VCaP (cell line): ENCODE measurements around the gene TRPM3.
A peak's percentile ranks its signal among the peaks of the same experiment; 100 is the strongest.

Source experiments
- H3K27ac ChIP-seq: fragments of 450-650 bp; 2 replicates; pipeline ENCODE4 v1.5.1; 2017
- TF ChIP-seq, protein P1 (sequence below): fragments of 450-650 bp; conservative IDR thresholded peaks from 2 replicates; pipeline ENCODE4 v1.5.1; 2017; ENCODE audit warnings: mild to moderate bottlenecking, moderate library complexity

Gene TRPM3

DNA sequence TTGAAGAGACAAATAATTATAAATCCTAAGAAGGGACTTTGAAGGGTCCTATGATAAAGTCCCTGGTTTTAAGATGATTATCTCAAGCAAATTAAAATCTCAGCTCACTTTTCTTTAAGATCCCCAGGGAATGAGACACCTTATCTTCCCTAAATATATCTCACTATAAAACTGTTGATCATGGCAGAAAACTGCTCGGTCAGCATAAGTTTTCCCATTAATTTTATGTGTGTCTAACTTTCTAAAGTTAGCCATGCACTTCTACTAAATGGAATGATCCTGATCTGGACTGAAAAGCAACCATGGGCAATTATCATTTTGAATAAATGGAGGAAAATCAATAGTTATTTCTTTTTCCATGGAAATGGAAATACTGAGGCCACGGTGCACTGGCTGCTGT lies 314.5 kb downstream of the TRPM3 start:
- TF ChIP-seq, protein P1, sequence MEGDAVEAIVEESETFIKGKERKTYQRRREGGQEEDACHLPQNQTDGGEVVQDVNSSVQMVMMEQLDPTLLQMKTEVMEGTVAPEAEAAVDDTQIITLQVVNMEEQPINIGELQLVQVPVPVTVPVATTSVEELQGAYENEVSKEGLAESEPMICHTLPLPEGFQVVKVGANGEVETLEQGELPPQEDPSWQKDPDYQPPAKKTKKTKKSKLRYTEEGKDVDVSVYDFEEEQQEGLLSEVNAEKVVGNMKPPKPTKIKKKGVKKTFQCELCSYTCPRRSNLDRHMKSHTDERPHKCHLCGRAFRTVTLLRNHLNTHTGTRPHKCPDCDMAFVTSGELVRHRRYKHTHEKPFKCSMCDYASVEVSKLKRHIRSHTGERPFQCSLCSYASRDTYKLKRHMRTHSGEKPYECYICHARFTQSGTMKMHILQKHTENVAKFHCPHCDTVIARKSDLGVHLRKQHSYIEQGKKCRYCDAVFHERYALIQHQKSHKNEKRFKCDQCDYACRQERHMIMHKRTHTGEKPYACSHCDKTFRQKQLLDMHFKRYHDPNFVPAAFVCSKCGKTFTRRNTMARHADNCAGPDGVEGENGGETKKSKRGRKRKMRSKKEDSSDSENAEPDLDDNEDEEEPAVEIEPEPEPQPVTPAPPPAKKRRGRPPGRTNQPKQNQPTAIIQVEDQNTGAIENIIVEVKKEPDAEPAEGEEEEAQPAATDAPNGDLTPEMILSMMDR, result no peak
- no peak overlapping the region for H3K27ac ChIP-seq

DNA sequence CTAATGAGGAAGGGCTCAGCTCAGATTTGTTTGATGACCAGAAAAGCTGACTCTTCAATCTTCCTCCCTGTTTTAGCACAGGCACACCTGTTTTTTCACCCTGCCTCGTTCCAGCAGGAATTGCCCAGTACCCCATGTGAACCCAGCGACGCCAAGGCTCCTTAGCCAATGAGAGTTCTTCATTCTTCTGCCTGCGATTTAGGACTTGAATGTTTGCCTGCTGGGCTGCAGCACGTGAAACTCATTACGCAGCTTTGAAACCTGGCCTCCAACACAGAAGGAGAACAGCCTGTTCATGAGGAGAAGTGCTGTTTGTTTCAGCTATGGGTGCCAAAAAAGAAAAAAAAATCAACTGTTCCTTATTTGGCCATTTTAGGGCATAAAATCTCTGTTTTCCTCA lies 315.5 kb downstream of the TRPM3 start:
- H3K27ac ChIP-seq, result peak overlapping the region; percentile 15; the same call in 1 of the 2 replicates
- TF ChIP-seq, protein P1, result no peak

DNA sequence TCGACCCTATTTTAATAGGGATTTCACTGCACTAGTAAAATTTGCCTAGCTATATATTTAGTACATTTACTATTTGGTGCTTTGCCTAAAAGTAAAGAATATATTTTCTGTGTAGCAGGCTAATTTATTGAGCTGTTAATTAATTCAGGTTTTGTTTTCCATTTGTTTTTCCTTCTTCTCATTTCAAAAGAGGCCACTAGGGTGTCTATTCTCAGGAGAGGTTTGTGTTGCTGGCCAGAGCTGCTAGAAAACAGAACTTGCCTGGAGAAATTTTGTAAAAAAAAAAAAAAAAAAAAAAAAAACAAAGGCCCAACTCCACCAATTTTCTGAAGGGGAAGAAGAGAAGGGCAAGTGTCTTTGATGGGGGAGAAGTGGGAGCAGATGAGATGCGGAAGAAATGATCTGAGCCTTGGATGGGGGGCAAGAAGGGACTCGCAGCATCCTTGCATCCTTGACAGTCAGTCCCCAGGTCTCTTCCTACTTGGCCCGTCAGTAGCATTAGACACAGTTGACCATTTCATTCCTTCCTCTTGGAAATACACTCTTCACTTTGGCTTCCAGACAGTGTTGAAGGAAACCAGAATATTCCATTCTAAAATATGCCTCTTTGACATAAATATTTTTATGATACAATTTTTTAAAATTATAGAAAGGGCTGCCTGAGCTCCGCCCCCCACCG lies 318.5 kb downstream of the TRPM3 start:
- no peak overlapping the region for H3K27ac ChIP-seq
- TF ChIP-seq, protein P1, result no peak

DNA sequence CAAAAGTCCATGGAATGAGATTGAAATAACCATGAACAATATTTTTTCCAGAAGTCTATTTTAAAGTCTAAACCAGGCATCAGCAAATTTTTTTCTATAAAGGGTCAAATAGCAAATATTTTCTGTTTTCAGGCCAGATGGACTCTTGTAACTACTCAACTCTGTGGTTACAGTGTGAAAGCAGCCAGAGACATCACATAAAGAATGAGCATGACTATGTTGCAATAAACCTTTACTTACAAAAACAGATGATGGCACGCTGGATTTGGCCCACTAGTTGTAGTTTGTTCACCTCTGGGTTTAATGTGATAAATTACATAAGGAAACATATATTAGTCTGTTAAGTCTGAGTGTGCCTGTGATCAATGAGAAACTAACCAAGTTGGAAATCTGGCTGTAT lies 319.2 kb downstream of the TRPM3 start:
- TF ChIP-seq, protein P1, result no peak
- no peak overlapping the region for H3K27ac ChIP-seq

DNA sequence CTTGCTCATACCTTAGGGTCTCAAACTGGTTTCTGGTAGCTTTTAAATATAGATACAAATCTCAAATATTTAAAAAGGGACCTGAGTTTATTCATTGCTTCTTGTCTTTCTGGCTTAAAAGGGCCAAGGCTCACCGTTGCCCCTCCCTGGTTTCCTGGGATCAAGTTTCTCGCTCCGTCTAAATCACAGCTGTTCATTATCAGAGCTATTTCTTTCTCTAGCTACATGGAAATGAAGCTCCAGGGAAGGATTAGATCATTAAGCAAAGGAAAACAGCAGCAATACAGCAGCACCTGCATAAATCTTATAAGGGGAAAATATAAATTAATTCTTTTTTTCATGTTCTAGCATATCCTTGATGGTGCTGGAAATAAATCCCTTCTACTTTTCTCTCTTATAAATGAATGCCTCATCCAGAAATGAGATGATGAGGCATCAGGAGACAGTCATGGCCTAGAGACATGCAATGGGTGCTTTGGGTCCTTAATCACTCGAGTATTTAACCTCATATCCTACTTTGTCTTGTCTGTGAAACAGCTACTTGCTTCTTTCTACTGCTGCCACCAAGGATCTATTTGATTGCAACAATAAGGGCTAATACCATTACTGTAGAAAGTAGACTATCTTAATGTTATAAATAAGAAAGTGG lies 320.1 kb downstream of the TRPM3 start:
- TF ChIP-seq, protein P1, result no peak
- H3K27ac ChIP-seq, result no peak overlapping the region

DNA sequence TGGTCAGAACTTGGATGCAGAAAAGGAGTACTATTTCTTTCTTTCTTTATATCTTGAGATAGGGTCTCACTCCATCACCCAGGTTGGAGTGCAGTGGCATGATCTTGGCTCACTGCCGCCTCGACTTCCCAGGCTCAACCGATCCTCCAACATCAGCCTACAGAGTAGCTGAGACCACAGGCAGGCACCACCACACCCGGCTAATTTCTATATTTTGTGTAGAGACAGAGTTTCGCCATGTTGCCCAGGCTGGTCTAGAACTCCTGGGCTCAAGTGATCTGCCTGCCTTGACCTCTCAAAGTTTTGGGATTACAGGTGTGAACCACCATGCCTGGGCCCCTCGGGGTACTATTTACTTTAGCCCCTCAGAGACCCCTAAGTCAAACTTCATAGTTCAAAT lies 323.4 kb downstream of the TRPM3 start:
- no peak overlapping the region for H3K27ac ChIP-seq
- TF ChIP-seq, protein P1, result no peak

DNA sequence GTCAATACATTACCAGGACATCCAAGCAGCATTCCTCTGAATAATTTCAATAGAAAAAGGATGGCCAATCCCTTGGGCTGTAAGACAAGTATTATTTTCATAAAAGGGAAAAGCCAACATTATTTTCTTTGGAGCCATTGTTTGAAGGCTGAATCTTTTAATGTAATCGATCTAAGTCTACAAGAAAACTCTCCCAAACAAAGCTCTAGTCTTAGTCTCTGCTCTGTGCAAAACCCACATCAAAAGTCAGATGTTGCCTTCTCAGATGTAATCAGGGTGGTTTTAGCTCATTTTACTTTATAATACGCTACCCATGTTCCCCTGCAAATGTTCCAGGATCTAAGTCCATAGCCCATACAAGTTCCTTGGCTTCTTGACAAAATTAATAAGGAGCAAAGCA lies 325.6 kb downstream of the TRPM3 start:
- no peak overlapping the region for H3K27ac ChIP-seq
- TF ChIP-seq, protein P1, result no peak
